Liver (tissue), 3 donors: ENCODE data around the gene JAG2.

Experiments used
- CTCF ChIP-seq: fragments of 150-350 bp; IDR thresholded peaks from 2 replicates; pipeline ENCODE4 v1.5.1; 2017; ENCODE audit warnings: improper control_type of control experiment, low read depth, low read length; ENCODE audit not compliant: missing input control
- JUND ChIP-seq, 2 donors: IDR thresholded peaks; 2 replicates each; pipeline ENCODE4 v1.6.1; 2016; ENCODE audit warnings: antibody characterized with exemption in 2 of 2
- SP1 ChIP-seq: IDR thresholded peaks from 2 replicates; pipeline ENCODE4 v1.6.1; 2018; ENCODE audit warnings: antibody characterized with exemption, mild to moderate bottlenecking
- YY1 ChIP-seq: IDR thresholded peaks from 2 replicates; pipeline ENCODE4 v1.6.1; 2016; ENCODE audit warnings: antibody characterized with exemption, mild to moderate bottlenecking
- donor health status: healthy.
- donor health status: healthy.

GRCh38 chr14:105095236-105095805, 73.3 kb downstream of the JAG2 start:
- TF ChIP-seq CTCF: no peak
- no peak for TF ChIP-seq SP1
- TF ChIP-seq YY1: no peak
- no peak for TF ChIP-seq JUND (IDR thresholded peaks at IDR 0.05)
